Ascending aorta (tissue), 2 donors: Measurements from ENCODE around the gene SORBS2. TPM values are rescaled to one million over a fixed set of nuclear protein-coding genes. Genes with fewer than 3 reads are reported as not detected.

ENCODE experiments used
- DNase-seq, 2 donors: peaks; one replicate each; pipeline ENCODE4 v3.0.0-alpha.2; 2019; ENCODE audit warnings: low spot score in 2 of 2
- H3K27ac ChIP-seq, 2 donors: fragments of 200-600 bp; sonication (generic); one replicate each; pipeline ENCODE4 v1.5.1; 2016 to 2017; ENCODE audit warnings: mild to moderate bottlenecking in 1 of 2
- H3K27me3 ChIP-seq: fragments of 200-600 bp; sonication (generic); one replicate; pipeline ENCODE4 v1.5.1; 2017
- H3K36me3 ChIP-seq, 2 donors: fragments of 200-600 bp; sonication (generic); one replicate each; pipeline ENCODE4 v1.5.1; 2016
- H3K4me1 ChIP-seq, 2 donors: fragments of 200-600 bp; sonication (generic); one replicate each; pipeline ENCODE4 v1.5.1; 2016 to 2017; ENCODE audit warnings: mild to moderate bottlenecking in 1 of 2
- H3K4me3 ChIP-seq, 2 donors: fragments of 200-600 bp; sonication (generic); one replicate each; pipeline ENCODE4 v1.5.1; 2016 to 2017; ENCODE audit warnings: mild to moderate bottlenecking in 1 of 2
- H3K9me3 ChIP-seq, 2 donors: fragments of 200-600 bp; sonication (generic); one replicate each; pipeline ENCODE4 v1.5.1; 2016
- CTCF ChIP-seq, 3 experiments: fragments of 200-600 bp in 2 of 3; fragments of 450-650 bp in 1 of 3; sonication (generic) in 2 of 3; IDR thresholded peaks; one replicate each; pipeline ENCODE4 v1.5.1; 2016 to 2019; ENCODE audit warnings: antibody characterized with exemption in 3 of 3, mild to moderate bottlenecking in 1 of 3, moderate library complexity in 1 of 3
- intact Hi-C: fragments of 100-400 bp; cut with DNase I; formaldehyde crosslinking; loops from one replicate; pipeline ENCODE4 v1.15.1; 2023
- total RNA-seq: library from RNA; depleted of rRNA; stranded (reverse); fragments of >200 nt; gene quantifications from one replicate; pipeline ENCODE4 v1.1.0, GENCODE V29; 2016

SORBS2 gene
- total RNA-seq, 1 donor from 2014 or later = 246 TPM

GRCh38 chr4:185541251-185541727 lies 270.7 kb downstream of the SORBS2 start:
- H3K27me3 ChIP-seq = no peaks in the 10 kb centered on the region
- H3K4me1 ChIP-seq = peaks cover 5 to 18% of the 10 kb centered on the region in 2 donors
- DNase-seq = peak in 1 of 2 donors; percentile 83
- H3K36me3 ChIP-seq = no peaks in the 10 kb centered on the region
- no peak overlapping the region for H3K4me3 ChIP-seq
- H3K27ac ChIP-seq = peak overlapping the region; percentile 72 to 74
- intact Hi-C loops = no loop called here
- no peak for TF ChIP-seq CTCF (IDR thresholded peaks at IDR 0.05)
- no peaks in the 10 kb centered on the region for H3K9me3 ChIP-seq

GRCh38 chr4:185540487-185541120 lies 271.4 kb downstream of the SORBS2 start:
- Histone ChIP-seq H3K27ac (peak overlapping the region; percentile 72 to 74), H3K4me1 (peaks cover 5 to 18% of the 10 kb centered on the region in 2 donors), H3K9me3 (no peaks in the 10 kb centered on the region), H3K4me3 (no peak overlapping the region), H3K36me3 (no peaks in the 10 kb centered on the region), H3K27me3 (no peaks in the 10 kb centered on the region)
- no peak for TF ChIP-seq CTCF (IDR thresholded peaks at IDR 0.05)
- intact Hi-C loops = no loop called here
- DNase-seq = no peak

GRCh38 chr4:185540040-185540439 lies 272.0 kb downstream of the SORBS2 start:
- Histone ChIP-seq H3K4me3 (no peak overlapping the region), H3K4me1 (peaks cover 5 to 18% of the 10 kb centered on the region in 2 donors), H3K27me3 (no peaks in the 10 kb centered on the region), H3K36me3 (no peaks in the 10 kb centered on the region), H3K27ac (peak overlapping the region in 1 of 2 donors; percentile 72), H3K9me3 (no peaks in the 10 kb centered on the region)
- intact Hi-C loops = no loop called here
- no peak for DNase-seq
- no peak for TF ChIP-seq CTCF (IDR thresholded peaks at IDR 0.05)

- Histone ChIP-seq H3K4me1 (peaks cover 5 to 18% of the 10 kb centered on the region in 2 donors), H3K4me3 (no peak overlapping the region), H3K27ac (peak overlapping the region in 1 of 2 donors; percentile 31), H3K9me3 (no peaks in the 10 kb centered on the region), H3K27me3 (no peaks in the 10 kb centered on the region), H3K36me3 (no peaks in the 10 kb centered on the region)
- intact Hi-C loops = no loop called here
- no peak for TF ChIP-seq CTCF (IDR thresholded peaks at IDR 0.05)
- DNase-seq = no peak
Measured at GRCh38 chr4:185538806-185539205, 273.2 kb downstream of the SORBS2 start.

- peak overlapping the region in 1 of 2 donors; percentile 93 for H3K4me3 ChIP-seq
Measured at GRCh38 chr4:185536411-185536709, 275.6 kb downstream of the SORBS2 start.

More at GRCh38 chr4:185536411-185536709, 275.6 kb downstream of the SORBS2 start:
- no peaks in the 10 kb centered on the region for H3K9me3 ChIP-seq
- DNase-seq = peak in 1 of 2 donors; percentile 82
- intact Hi-C loops = no loop called here
- TF ChIP-seq CTCF (IDR thresholded peaks at IDR 0.05) = no peak
- no peaks in the 10 kb centered on the region for H3K27me3 ChIP-seq
- H3K36me3 ChIP-seq = no peaks in the 10 kb centered on the region
- peaks cover 5 to 10% of the 10 kb centered on the region in 2 donors for H3K4me1 ChIP-seq
- peak overlapping the region; percentile 94 to 98 for H3K27ac ChIP-seq
